Endometrium (tissue), 2 donors: Measurements from ENCODE around the gene NOL4L.
"Not testable (repeated sequence)": the region's sequence is repeated elsewhere in the genome, so short reads cannot be mapped to it uniquely, and the experiment has no call there.

Experiments
- FAIRE-seq: peaks from 2 replicates; lab custom pipeline; 2012; peaks lifted over from hg19 to GRCh38; lab: Jason Lieb, UNC
- donor health status: control.
- donor health status: control.

The NOL4L gene

DNA sequence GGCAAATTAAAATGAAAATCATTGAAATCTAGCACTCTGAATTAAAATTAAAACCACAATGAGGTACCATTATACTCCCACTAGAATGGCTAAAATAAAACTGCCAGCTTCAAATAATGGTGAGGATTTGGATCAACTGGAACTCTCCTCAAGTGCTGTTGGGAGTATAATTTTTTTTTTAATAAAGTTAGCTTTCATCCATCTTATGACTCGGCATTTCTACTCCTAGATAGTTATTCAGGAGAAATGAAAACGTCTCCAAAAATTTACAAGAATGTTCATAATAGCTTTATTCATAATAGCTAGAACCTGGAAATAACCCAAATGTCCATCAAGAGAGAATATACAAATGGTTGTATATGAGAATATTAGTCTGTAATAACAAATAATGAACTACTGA, 163.8 kb downstream of the NOL4L start:
- no peak for FAIRE-seq

DNA sequence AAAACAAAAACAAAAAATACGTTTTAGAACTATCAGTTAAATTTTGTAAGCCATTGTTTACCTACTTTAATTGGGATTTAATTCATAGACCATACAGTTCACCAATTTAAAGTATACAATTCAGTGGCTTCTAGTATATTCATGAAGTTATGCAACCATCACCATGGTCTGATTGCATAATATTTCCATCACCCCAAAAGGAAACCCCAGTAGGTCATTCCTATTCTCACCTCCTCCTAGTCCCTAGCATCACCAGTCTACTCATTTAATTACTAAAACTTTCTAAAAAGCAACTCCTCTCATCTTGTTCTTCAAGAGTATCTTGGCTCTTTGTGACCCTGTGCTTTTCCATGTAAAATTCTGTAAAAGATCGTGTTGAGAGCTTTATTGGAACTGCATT, 166.8 kb downstream of the NOL4L start:
- FAIRE-seq, result no peak

DNA sequence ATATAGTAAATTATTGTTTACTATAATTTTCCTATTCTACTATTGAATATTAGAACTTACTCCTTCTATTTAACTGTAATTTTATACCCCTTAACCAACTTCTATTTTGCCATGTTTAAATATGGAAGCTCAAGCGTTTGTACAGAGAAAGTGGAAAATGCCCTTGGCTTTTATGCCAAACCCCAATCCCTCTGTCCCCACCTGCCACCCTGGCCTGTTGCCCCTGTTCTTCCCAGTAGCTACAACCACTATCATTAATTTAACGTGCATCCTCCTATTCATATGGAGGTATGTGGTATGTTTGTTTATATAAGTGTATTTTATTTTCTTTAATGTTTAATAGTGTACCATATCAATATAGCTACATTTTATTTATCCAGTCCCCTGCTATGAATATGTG, 168.9 kb downstream of the NOL4L start:
- FAIRE-seq, result no peak

DNA sequence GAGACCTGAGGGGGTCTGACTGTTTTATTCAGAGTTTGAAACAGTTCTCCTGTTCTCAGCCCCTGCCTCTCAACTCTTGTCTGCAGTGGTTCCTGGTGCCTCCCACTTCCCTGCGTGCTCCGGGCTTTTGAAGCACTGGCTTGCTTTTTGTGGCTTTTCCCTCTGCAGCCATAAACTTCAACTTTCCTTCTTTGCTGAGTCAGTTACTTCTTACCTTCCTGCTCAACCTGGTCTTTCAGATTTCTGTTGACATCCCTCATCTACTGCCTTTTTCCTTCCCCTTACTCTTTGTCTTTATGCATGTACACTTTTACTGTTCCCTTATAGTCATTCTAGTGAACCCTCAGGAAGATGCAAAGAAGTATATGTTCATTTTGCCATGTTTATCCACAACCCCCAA, 169.6 kb downstream of the NOL4L start:
- no peak for FAIRE-seq

DNA sequence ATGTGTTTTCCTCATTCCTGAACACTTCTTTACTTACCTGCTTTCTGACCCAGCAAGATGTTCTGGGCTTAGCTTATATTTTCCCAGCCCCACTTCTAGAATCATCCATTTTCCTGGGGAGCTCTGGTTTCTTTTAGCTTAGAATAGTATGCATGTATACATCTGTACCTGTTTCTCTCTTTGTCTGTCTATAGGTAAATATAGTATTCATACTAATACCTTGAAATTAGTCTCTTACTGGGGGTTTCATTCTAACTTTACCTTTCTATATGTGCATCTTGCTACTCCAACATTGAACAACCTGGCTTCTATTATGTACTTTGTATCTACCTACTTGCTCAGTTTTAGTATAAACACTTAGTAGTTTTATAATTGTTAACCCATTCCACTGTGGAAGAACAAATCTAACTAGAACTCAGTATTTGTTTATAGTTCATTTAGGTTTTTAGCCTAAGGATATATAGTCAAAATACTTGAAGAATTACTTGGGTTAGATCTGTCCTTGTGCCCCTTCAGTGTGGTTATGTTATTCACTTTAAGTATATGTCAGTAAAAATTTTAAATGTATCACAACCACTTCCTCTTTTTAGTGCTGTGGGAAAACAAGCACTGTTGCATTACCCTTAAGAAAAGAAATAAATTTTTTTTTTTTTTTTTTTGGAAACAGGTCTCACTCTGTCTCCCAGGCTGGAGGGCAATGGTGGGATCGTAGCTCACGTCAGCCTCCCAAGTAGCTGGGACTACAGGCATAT, 173.0 kb downstream of the NOL4L start:
- no peak for FAIRE-seq

DNA sequence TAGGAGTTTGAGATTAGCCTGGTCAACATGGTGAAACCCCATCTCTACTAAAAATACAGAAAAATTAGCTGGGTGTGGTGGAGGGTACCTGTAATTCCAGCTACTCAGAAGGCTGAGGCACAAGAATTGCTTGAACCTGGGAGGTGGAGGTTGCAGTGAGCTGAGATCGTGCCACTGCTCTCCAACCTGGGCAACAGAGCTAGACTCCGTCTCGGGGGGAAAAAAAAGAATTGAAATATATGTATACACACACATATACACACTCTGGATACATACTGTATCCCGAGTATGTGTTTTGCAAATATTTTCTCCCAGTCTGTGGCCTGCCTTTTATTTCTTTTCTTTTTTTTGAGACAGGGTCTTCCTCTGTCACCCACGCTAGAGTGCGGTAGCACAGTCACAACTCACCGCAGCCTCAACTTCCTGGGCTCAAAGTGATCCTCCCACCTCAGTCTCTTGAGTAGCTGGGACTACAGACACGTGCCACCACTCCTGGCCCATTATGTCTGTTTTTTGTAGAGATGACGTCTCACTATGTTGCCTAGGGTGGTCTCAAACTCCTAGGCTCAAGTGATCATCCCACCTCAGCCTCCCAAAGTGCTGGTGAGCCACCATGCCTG, 177.9 kb downstream of the NOL4L start:
- FAIRE-seq, result not testable (repeated sequence)

DNA sequence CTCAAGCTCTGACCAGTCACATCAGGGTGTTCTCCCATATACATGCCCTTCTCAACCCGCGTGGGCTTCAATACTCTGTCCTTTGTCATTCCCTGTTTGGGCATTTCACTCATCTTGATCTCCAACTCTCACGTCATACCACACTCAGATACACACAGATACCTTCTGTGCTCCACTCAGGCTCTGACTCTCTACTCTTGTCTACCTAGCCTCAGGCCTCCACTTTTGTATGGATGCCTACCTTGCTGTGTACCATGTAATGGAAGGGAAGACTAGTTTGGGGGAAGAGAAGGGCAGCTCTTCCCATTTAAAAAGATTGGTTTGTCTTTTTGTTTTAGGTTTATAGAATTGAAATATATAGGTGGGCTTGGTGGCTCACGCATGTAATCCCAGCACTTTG, 178.4 kb downstream of the NOL4L start:
- no peak for FAIRE-seq

DNA sequence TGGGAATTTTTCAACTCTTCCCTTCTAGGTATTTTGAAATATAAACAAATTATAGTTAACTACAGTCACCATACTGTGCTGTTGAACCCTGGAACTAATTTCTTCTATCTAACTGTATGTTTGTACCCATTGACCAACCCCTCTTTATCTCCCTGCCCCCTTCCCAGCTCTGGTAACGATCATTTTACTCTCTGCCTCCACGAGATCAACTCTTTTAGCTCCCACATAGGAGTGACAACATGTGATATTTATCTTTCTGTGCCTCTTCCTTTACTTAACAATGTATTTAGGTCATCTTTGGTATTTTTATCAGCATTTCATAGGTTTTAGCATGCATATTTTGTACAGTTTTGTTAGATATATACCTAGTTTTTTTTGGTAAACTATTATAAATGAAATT, 181.1 kb downstream of the NOL4L start:
- no peak for FAIRE-seq

DNA sequence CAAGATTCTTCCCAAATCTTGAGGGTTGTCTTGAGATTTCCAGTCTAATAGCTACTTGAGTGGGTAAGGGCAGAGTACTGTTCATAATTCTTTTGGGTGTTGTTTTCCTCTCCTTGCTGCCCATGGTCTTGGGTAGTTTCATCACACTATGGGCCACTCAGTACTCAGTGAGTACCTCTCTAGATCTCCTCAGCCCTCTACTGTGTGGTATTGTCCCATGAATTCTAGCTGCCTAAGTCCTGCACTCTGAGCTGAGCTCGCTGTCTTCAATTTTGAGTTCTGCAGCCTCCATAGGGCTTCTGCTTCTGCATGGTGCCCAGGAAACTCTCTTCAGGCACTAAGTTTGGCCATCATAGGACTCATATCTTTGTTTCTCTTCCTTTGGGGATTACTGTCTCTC, 184.7 kb downstream of the NOL4L start:
- no peak for FAIRE-seq

DNA sequence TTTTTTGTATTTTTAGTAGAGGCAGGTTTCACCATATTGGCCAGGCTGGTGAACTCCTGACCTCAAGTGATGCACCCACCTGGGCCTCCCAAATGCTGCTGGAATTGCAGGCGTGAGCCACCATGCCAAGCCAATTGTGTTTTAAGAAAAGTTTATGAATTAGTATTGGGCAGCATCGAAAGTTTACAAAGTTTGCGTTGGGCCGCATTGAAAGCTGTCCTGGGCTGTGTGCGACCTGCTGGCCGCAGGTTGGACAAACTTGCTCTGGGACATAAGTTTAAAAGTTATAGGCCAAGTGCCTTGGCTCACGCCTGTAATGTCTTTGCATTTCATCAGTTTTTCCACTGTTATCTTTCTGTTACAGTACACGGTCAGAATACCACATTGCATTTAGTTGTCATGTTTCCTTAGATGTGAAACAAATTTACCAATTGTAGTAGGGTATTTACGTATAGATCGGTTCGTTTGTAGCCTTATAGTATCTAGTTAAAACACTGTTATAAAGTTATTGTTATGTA, 187.5 kb downstream of the NOL4L start:
- no peak for FAIRE-seq

DNA sequence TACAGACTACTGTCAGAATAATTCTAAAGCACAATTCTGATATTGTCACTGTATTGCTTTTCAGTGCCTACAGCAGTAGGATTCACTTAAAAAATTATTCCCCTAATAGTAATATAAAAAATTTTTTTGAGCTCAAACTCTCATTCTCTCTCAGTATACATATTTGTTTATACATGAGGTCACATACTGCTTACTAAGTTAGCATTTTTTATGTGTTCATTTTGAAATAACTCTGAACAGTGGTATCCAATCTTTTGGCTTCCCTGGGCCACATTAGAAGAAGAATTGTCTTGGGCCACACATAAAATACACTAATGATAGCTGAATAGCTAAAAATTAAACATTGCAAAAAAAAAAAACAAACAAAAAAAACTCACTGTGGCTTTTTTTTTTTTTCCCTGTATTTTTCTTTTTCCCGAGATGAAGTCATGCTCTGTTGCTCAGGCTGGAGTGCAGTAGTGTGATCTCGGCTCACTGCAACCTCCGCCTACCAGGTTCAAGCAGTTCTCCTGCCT, 188.4 kb downstream of the NOL4L start:
- FAIRE-seq, result no peak

DNA sequence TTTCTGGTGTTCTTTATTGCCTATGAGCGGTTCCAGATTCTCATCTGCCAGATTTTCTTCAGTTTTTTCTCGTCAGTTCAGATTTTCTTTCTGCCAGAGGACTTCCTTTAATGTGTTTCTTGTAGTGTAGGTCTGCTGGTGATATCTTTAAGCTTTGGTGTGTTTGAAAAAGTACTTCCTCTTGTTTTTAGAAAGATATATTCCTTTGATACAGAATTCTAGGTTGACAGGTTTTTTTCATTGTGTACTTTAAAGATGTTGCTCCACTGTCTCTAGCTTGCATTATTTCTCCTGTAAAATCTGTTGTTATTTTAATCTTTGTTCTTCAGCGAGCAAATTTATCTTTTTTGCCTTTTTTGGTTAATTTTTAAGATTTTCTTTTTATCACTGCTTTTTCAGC, 190.1 kb downstream of the NOL4L start:
- FAIRE-seq, result no peak
